C4-2B (cell line): Measurements from ENCODE around the gene ASB3.

ENCODE experiments used
- ZFX ChIP-seq: fragments of 450-650 bp; IDR thresholded peaks from 2 replicates; pipeline ENCODE4 v1.6.1; 2017
- TF ChIP-seq, protein P1 (sequence below): fragments of 450-650 bp; conservative IDR thresholded peaks from 2 replicates; pipeline ENCODE4 v1.5.1; 2017; ENCODE audit warnings: mild to moderate bottlenecking

- TF ChIP-seq, protein P1, sequence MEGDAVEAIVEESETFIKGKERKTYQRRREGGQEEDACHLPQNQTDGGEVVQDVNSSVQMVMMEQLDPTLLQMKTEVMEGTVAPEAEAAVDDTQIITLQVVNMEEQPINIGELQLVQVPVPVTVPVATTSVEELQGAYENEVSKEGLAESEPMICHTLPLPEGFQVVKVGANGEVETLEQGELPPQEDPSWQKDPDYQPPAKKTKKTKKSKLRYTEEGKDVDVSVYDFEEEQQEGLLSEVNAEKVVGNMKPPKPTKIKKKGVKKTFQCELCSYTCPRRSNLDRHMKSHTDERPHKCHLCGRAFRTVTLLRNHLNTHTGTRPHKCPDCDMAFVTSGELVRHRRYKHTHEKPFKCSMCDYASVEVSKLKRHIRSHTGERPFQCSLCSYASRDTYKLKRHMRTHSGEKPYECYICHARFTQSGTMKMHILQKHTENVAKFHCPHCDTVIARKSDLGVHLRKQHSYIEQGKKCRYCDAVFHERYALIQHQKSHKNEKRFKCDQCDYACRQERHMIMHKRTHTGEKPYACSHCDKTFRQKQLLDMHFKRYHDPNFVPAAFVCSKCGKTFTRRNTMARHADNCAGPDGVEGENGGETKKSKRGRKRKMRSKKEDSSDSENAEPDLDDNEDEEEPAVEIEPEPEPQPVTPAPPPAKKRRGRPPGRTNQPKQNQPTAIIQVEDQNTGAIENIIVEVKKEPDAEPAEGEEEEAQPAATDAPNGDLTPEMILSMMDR, result no peak
- no peak for TF ChIP-seq ZFX
Measured at GRCh38 chr2:53820711-53821110, 34.0 kb upstream of the ASB3 start.
